ENCODE data around the gene UNC13D. TPM values are rescaled to one million over a fixed set of nuclear protein-coding genes. Genes with fewer than 3 reads are reported as not detected.
A peak's percentile ranks its signal among the peaks of the same experiment; 100 is the strongest.

The UNC13D gene
- total and polyA plus RNA-seq, 12 donors = 3.0 to 20.7 (median 8.5) TPM

- no peak overlapping the region for H3K27ac ChIP-seq
- intact Hi-C loops (cut with DNase I) = no loop called here
- no peak for DNase-seq
- peaks cover 0 to 29% (median 4%) of the 10 kb centered on the region in 9 donors for H3K36me3 ChIP-seq
- H3K9me3 ChIP-seq = no peaks in the 10 kb centered on the region
- peak in 1 of 8 donors; percentile 12 for ATAC-seq
- H3K4me3 ChIP-seq = no peak overlapping the region
- 59 to 64% methylated on average over 8 of the region's 8 CpGs for WGBS, 2 donors
- peaks cover 0 to 12% (median 0%) of the 10 kb centered on the region in 9 donors for H3K4me1 ChIP-seq
- H3K27me3 ChIP-seq = no peaks in the 10 kb centered on the region
- no peak for TF ChIP-seq CTCF (IDR thresholded peaks at IDR 0.05)
Measured at GRCh38 chr17:75885431-75885830, 41.2 kb upstream of the UNC13D start.

GRCh38 chr17:75881678-75882454 lies 37.7 kb upstream of the UNC13D start:
- intact Hi-C loops (cut with DNase I) = no loop called here
- no peak for TF ChIP-seq CTCF (IDR thresholded peaks at IDR 0.05)

GRCh38 chr17:75880266-75880665 lies 36.1 kb upstream of the UNC13D start:
- intact Hi-C loops (cut with DNase I) = no loop called here
- Histone ChIP-seq H3K4me3 (no peak overlapping the region), H3K9me3 (no peaks in the 10 kb centered on the region), H3K36me3 (peaks cover 0 to 12% (median 3%) of the 10 kb centered on the region in 9 donors), H3K27me3 (peaks cover 0 to 18% (median 0%) of the 10 kb centered on the region in 7 donors), H3K27ac (no peak overlapping the region), H3K4me1 (peaks cover 16 to 33% (median 19%) of the 10 kb centered on the region in 9 donors)
- DNase-seq (no peak), ATAC-seq (no peak)
- TF ChIP-seq CTCF (IDR thresholded peaks at IDR 0.05) = no peak
- 74 to 77% methylated on average over 7 of the region's 7 CpGs for WGBS, 2 donors

More at GRCh38 chr17:75881678-75882454, 37.7 kb upstream of the UNC13D start:
- no peak for DNase-seq
- Histone ChIP-seq H3K27me3 (peaks cover 0 to 8% (median 0%) of the 10 kb centered on the region in 7 donors), H3K36me3 (no peaks in the 10 kb centered on the region), H3K4me3 (no peak overlapping the region), H3K4me1 (peaks cover 0 to 22% (median 3%) of the 10 kb centered on the region in 9 donors), H3K9me3 (no peaks in the 10 kb centered on the region), H3K27ac (no peak overlapping the region)
- 90% methylated on average over 15 of the region's 15 CpGs for WGBS, 2 donors
- no peak for ATAC-seq

- 1 to 2% methylated on average over 62 to 87 of the region's 87 CpGs for WGBS, 2 donors
- no peaks in the 10 kb centered on the region for H3K9me3 ChIP-seq
- peaks cover 22 to 46% (median 37%) of the 10 kb centered on the region in 9 donors for H3K4me1 ChIP-seq
- H3K27me3 ChIP-seq = peaks cover 0 to 18% (median 0%) of the 10 kb centered on the region in 7 donors
- H3K36me3 ChIP-seq = peaks cover 0 to 30% (median 10%) of the 10 kb centered on the region in 9 donors
- H3K4me3 ChIP-seq = peak within 1 kb of the TSS; percentile 58 to 87 (median 72)
- intact Hi-C loops (cut with DNase I) = loop anchor here in 4 of 10 donors (1.0 to 10.0 kb wide), 5 partner anchors 24 to 104 kb away; partner anchors contain the start of genes UNK (in 1 of the 4) and WBP2 (in 1 of the 4)
- peak within 1 kb of the TSS; percentile 77 to 100 (median 96) for H3K27ac ChIP-seq
- no peak for TF ChIP-seq CTCF (IDR thresholded peaks at IDR 0.05)
- DNase-seq (peak; percentile 72 to 85), ATAC-seq (peak; percentile 38 to 75 (median 50))
Measured at GRCh38 chr17:75878174-75878998, 34.2 kb upstream of the UNC13D start, which contains the start of gene TRIM47. TSS of gene TRIM47 (minus strand) at chr17:75878581. CDS start at chr17:75878548, 33 bp downstream.
